Measurements from ENCODE around the gene OSBP2. TPM values are rescaled to one million over a fixed set of nuclear protein-coding genes. Genes with fewer than 3 reads are reported as not detected.

The OSBP2 gene
- polyA plus RNA-seq, 1 donor from 2014 or later = 0.93 TPM

DNA sequence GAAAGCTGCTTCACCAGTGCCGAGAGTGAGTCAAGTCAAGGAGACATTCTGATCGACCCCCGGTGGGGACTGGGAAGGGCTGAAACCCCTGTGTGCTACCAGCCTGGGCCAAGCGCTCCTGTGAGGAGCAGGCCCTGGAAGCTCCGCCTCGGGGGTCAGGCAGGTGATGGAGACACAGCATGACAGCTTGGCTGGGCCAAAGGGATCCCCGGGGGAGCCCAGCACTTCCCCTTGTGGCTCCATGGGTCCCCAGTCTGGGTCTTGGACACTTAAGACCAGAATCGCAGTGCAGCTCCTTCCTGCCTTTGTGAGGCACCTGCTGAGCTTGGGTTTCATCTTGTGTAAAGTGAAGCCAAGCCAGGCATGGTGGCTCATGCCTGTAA lies 184.7 kb downstream of the OSBP2 start:
- Mint-ChIP-seq H3K36me3 (no peaks in the 10 kb centered on the region), H3K9me3 (no peaks in the 10 kb centered on the region), H3K27ac (no peak overlapping the region), H3K27me3 (no peaks in the 10 kb centered on the region), H3K4me3 (no peak overlapping the region), H3K4me1 (no peaks in the 10 kb centered on the region)

DNA sequence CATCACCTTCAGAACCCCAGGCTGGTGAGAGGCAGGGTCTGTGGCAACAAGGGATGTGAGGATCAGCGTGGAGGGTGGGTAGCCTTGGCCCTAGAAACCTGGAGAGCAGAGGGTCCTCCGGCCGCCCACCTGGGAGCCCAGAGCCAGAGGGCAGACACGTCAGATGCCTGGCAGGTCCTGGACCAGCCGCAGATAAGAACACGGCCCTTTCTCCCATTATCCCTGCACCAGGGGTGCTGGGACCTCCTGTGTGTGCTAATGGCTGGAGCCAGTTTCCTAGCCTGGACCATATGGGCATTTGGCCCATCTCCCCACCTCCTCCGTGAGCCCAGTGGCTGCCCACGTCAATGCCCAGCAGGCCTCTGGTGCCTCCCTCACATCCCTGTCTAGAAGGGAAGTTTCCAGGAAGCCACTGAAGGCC lies 185.5 kb downstream of the OSBP2 start:
- Mint-ChIP-seq H3K27me3 (no peaks in the 10 kb centered on the region), H3K4me1 (no peaks in the 10 kb centered on the region), H3K36me3 (no peaks in the 10 kb centered on the region), H3K27ac (no peak overlapping the region), H3K9me3 (no peaks in the 10 kb centered on the region), H3K4me3 (no peak overlapping the region)

DNA sequence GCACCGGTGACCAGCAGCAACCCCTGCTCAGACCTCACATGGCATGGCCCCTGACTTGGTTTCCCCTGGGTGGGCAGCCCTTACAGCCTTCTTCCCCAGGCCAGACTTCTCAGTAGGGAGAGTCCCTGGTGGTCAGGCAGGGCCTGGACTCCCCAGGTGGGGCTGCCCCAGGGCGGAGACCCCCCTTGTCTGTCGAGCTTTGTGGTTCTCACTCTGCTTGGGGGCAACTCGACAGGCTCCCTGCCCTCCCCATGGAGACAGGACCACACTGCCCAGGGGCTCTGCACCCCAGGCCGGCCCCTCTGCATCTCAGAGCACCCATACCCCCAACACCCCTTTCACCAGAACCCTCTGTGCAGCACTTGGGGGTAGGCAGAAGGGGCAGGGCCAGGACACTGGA lies 186.2 kb downstream of the OSBP2 start:
- H3K36me3 Mint-ChIP-seq = no peaks in the 10 kb centered on the region
- H3K9me3 Mint-ChIP-seq = no peaks in the 10 kb centered on the region
- no peak overlapping the region for H3K27ac Mint-ChIP-seq
- H3K4me1 Mint-ChIP-seq = no peaks in the 10 kb centered on the region
- H3K4me3 Mint-ChIP-seq = no peak overlapping the region
- H3K27me3 Mint-ChIP-seq = no peaks in the 10 kb centered on the region

DNA sequence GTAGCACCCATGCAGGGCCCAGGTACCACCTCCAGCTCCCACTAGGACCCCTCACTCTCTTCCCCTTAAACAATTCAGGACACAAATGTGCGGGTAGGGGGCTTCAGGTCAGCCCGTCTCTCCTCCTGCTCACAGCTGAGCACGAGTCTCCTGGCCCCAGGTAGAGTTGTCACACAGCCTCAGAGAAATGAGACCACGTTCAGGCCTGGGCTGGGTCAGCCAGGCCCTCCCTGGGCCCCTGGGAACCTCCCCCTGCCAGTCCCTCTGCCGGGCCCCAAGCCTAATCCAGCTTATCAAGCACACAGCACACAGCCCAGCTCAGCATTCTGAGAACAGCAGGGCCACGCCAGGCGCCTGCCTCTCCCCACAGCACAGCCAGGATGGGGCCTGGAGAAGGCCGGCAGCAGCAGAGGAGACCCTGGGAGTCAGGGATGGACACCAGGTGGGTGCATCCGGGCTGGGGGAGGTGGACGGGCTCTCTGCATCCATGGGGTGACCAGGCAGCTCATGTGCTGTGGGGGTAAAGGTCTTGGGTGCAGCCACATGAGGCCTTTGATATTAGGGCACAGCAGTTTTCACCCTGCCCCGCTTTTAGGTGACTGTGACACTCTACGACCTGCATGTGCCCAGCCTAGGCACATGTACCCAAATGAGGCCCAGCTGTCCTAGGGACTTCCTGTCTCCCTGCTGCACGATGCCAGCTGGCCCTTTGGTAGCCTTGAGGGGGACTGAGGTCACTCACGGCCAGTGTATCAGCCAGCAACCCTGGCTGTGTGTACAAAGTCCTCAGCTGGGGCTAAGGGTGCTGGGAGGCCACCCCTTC lies 186.9 kb downstream of the OSBP2 start:
- Mint-ChIP-seq H3K27me3 (no peaks in the 10 kb centered on the region), H3K9me3 (no peaks in the 10 kb centered on the region), H3K36me3 (no peaks in the 10 kb centered on the region), H3K4me1 (no peaks in the 10 kb centered on the region), H3K4me3 (no peak overlapping the region), H3K27ac (no peak overlapping the region)

DNA sequence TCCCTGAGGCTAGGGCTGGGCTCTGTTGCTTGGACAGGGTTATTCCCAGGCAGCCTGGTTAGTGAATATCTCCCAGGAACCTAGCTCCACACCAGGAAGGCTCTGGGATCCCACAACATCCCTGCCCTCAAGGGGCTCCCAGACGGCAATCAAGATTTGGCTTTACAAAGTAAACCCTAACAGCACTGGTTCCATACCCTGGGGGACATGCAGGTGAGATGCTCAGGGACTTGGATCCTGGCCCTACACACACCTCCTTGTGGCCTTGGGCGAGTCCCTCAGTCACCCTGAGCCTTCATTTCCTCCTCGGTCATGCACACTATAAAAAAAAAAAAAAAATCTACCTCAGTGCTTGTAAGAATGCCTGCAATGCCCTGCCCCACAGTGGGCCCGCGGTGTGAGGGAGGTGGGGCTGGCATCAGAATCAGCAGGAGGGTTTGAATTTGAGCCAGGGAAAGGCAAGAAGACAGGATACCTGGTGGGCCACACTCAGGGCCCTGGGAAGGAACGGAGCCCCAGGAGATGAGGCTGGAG lies 187.6 kb downstream of the OSBP2 start:
- Mint-ChIP-seq H3K9me3 (no peaks in the 10 kb centered on the region), H3K27me3 (no peaks in the 10 kb centered on the region), H3K27ac (peak overlapping the region in 1 of 3 donors; percentile 15), H3K4me3 (no peak overlapping the region), H3K4me1 (no peaks in the 10 kb centered on the region), H3K36me3 (no peaks in the 10 kb centered on the region)

DNA sequence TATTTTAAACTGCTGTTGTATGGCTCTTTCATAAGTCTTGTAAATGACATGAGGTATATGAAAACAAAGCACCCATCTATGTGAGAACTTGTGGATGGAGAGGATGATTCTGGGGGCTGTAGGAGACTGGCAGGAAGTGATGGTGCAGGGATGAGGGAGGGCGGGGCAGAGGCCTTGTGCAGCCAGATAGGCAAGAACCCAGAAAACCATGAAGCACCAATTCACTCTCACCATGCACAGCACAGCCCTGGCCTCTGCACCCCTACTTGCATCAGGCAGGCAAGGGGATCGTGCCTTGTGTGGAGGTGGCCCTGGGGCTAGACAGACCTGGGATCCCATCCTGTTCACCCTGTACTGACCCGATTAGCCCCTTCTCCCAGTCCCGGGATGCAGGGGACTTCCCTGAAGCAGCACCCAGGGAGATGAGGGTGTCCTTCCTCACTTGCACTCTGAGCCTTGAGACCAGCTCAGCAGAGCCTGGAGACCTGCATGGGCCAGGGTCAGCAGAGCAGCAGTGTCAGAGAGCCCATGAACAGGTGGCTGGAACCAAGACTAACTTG lies 188.4 kb downstream of the OSBP2 start:
- H3K27me3 Mint-ChIP-seq = no peaks in the 10 kb centered on the region
- peak overlapping the region in 1 of 3 donors; percentile 15 for H3K27ac Mint-ChIP-seq
- H3K9me3 Mint-ChIP-seq = no peaks in the 10 kb centered on the region
- no peak overlapping the region for H3K4me3 Mint-ChIP-seq
- no peaks in the 10 kb centered on the region for H3K36me3 Mint-ChIP-seq
- no peaks in the 10 kb centered on the region for H3K4me1 Mint-ChIP-seq

DNA sequence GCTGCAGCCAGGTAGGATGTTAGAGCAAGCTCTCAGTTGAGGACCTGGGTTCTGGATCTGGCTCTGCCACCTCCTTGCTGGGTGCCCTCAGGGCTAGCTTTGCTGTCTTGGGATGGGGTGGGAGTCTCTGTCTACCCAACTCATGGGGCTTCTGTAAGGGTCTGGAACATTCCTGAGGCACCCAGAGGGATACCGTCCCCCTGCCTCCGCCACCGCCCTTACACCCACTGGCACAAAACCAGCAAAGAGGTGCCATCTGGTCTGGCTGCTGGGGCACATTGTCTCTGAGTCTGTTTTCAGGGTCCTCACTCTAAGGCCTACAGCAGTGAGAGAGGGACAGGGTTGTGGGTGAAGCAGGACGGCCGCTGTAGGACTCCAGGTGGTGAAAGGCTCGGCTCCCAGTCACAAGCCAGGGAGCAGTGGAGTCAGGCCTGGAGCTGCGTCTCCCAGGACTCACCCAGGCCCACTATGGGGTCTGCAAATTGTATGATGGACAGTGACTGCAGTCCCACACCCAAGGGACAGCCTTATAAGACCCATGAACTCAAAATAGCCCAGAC lies 189.0 kb downstream of the OSBP2 start:
- Mint-ChIP-seq H3K27ac (no peak overlapping the region), H3K9me3 (no peaks in the 10 kb centered on the region), H3K36me3 (no peaks in the 10 kb centered on the region), H3K4me1 (no peaks in the 10 kb centered on the region), H3K27me3 (no peaks in the 10 kb centered on the region), H3K4me3 (no peak overlapping the region)

DNA sequence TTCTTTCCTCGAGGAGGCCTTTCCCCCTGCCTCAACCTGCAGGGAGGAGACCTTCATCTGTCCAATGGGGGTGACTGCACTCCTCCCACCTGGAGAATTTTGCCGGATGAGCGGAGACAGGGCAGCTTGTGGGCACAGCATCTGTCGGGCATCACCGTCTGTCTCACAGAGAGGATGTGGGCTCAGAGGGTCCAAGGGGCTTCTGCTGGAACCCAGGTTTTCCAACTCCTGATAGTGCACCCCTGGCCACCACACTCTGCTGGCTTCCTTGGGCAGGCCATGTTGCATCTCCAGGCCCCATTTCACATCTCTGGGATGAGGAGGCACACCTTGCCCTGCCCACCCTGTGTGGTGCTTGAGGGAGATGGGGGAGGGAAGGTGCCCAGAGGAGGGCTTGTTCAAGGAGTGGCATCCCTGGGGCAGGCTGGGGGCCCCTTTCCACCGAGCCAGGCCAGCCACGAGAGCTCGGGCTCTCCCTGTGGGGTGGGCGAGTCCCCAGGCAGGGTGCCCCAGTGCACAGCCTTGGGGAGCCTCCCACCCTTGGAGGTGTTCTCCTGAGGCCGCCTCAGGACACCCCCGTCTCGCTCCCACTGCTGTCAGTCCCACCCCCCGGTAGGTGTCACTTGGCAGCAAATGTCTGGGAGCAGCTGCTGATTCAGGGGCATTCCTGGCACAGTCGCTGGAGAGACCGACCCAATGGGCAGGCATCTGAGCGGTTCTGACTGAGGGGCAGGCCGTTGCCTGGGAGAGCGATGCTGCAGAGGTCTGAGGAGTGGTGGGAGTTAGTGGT lies 189.7 kb downstream of the OSBP2 start:
- Mint-ChIP-seq H3K27ac (no peak overlapping the region), H3K36me3 (no peaks in the 10 kb centered on the region), H3K4me1 (no peaks in the 10 kb centered on the region), H3K9me3 (no peaks in the 10 kb centered on the region), H3K4me3 (no peak overlapping the region), H3K27me3 (no peaks in the 10 kb centered on the region)

DNA sequence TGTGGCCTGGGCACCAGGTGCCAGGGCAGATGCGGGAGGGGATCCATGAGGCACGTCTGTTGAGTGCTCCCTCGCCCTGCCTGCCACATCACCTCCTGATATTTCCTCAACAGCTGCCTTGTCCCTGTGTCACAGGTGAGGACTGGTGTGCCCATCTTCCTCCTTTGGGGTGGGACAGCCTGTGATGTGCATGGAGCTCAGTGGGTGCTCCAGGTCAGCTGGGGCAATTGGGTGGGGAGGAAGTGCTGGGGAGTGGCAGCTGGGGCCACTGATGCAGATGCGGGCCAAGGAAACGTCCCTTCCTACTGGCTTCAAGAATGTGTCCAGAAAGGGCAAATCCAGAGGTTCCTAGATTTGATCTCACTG lies 190.3 kb downstream of the OSBP2 start:
- Mint-ChIP-seq H3K27ac (no peak overlapping the region), H3K4me1 (no peaks in the 10 kb centered on the region), H3K27me3 (no peaks in the 10 kb centered on the region), H3K9me3 (no peaks in the 10 kb centered on the region), H3K4me3 (no peak overlapping the region), H3K36me3 (no peaks in the 10 kb centered on the region)

DNA sequence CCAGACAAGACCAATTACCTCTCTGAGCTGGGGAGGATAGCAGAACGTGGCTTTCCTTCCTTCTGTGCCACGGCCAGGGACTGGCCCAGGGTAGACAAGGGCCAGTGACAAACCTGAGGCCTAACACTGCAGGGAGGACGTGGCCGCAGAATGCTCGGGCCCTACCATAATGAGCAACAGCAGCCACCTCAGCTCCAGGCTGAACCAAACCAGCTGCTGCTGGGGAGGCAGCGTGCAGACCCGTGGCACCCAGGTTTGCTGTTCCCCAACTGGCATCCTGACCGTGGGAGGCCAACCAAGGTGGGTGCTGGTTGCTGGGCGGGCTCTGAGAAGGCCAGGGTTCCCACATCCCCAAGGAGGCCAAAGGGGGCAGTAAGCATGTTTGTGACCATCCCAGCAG lies 190.9 kb downstream of the OSBP2 start:
- no peaks in the 10 kb centered on the region for H3K4me1 Mint-ChIP-seq

DNA sequence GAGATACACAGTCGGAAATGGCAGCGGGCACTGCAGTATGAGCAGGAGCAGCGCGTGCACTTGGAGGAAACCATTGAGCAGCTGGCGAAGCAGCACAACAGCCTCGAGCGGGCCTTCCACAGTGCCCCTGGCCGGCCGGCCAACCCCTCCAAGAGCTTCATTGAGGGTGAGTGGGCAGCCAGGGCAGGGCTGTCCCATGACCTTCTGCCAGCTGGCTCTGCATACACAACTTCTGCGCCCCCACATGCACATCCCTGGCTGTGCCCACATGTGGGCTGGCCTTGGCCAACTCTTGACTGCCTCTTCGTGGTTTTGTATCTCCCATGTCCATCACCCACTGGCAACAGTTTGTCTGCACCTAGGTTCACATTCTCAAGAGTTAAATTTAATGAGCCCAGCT lies 192.8 kb downstream of the OSBP2 start:
- H3K4me3 Mint-ChIP-seq = no peak overlapping the region
- no peaks in the 10 kb centered on the region for H3K9me3 Mint-ChIP-seq
- no peaks in the 10 kb centered on the region for H3K4me1 Mint-ChIP-seq
- no peak overlapping the region for H3K27ac Mint-ChIP-seq
- H3K36me3 Mint-ChIP-seq = peaks cover 2% of the 10 kb centered on the region
- no peaks in the 10 kb centered on the region for H3K27me3 Mint-ChIP-seq

More for the DNA sequence above, 190.9 kb downstream of the OSBP2 start:
- Mint-ChIP-seq H3K36me3 (no peaks in the 10 kb centered on the region), H3K27me3 (no peaks in the 10 kb centered on the region), H3K27ac (no peak overlapping the region), H3K4me3 (no peak overlapping the region), H3K9me3 (no peaks in the 10 kb centered on the region)

DNA sequence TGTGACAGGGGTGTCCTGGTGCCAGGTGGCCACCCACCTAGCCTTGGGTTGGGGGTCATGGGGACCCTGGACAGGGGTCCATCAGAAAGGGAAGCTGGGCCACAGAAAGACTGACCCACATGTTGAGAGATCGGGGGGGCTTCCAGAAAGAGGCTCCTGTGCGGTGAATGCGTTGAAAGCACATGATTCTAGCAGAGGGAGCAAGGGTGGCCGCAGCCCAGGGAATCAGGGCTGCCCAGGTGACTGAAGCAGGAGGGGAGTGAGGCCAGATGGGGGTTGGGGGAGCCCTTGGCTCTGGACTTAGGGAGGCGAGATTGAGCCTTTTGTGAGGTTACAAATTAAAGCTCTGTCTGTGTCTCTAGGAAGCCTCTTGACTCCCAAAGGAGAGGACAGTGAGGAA lies 193.2 kb downstream of the OSBP2 start:
- Mint-ChIP-seq H3K36me3 (peaks cover 2% of the 10 kb centered on the region), H3K4me1 (no peaks in the 10 kb centered on the region), H3K4me3 (no peak overlapping the region), H3K27me3 (no peaks in the 10 kb centered on the region), H3K9me3 (no peaks in the 10 kb centered on the region), H3K27ac (no peak overlapping the region)

DNA sequence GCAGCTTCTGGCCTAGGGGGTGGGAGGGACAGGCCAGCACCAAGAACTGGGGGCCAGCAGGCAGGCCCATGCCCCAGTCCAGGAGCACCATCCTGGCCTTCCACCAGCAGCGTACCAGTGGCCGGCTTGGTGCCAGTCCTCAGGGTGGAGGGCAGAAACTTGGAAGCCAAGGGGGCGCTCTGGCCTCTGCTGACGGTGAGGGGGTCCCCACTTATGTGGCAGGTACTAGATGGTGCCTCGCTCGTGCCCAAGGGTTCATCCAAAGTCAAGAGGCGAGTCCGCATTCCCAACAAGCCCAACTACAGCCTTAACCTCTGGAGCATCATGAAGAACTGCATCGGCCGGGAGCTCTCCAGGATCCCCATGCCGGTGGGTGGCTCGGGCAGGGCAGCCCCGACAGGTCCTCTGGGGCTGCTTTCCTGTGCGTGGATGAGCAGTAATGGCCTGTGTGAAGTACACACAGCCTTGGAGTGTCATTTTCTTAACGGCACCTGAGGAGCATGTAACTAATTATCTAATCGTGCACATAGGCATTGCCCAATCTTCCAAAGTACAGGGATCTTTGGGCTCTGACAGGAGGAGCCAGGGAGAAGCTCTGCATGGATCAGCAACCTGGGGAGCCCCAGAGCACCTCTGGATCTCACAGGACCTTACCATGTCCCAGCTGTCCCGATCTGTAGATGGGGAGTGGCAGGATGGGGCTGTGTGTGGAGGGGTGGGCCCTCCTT lies 194.8 kb downstream of the OSBP2 start:
- Mint-ChIP-seq H3K4me3 (no peak overlapping the region), H3K4me1 (no peaks in the 10 kb centered on the region), H3K27ac (no peak overlapping the region), H3K9me3 (no peaks in the 10 kb centered on the region), H3K27me3 (no peaks in the 10 kb centered on the region), H3K36me3 (peaks cover 2% of the 10 kb centered on the region)

DNA sequence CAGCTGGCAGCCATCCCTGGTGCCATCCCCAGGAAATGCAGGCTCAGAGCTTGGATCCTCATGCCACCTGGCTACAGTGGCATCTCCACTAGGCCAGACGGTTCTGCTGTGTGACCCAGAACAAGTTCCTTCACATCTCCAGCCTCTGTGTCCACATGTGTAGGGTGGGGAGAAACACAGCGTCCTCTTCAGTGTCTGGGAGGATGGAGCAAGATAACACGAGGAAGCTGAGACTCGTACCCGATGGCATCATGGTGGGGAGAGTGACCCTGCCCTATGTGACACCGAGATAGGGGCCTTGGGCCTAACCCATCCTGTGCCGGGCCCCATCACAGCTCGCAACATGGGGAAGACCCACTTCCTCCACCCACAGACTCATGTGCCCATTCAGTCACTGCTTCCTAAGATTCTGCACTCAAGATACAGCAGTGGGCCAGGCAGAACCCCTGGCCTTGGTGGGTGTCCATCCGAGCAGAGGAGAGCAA lies 195.4 kb downstream of the OSBP2 start:
- H3K9me3 Mint-ChIP-seq = no peaks in the 10 kb centered on the region
- peaks cover 5% of the 10 kb centered on the region for H3K36me3 Mint-ChIP-seq
- peak overlapping the region in 1 of 4 donors; percentile 39 for H3K4me3 Mint-ChIP-seq
- H3K27me3 Mint-ChIP-seq = no peaks in the 10 kb centered on the region
- H3K27ac Mint-ChIP-seq = no peak overlapping the region
- H3K4me1 Mint-ChIP-seq = no peaks in the 10 kb centered on the region
